ENCODE results near the gene RIT2.
"Not testable (repeated sequence)": the region's sequence is repeated elsewhere in the genome, so short reads cannot be mapped to it uniquely, and the experiment has no call there.

The RIT2 gene

DNA sequence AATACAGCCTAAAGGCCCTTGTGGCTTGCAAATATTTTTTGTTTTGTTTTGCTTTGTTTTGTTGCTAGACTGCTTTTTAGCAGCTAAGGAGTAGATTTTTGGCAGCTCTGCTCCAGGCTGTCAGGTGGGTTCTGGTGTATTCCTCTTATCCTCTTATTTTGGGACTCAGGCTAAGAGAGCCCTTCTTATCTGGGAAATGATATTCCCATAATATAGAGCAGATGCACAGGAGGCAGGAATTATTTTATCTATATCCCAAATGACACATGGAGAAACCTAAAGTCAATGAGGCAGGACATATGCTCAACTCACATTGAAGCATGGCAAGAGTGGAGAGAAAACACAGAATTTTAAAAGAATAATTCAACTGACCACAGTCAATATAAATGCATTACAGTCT is 369.6 kb downstream of the RIT2 start:
- DNase-seq: no peak

DNA sequence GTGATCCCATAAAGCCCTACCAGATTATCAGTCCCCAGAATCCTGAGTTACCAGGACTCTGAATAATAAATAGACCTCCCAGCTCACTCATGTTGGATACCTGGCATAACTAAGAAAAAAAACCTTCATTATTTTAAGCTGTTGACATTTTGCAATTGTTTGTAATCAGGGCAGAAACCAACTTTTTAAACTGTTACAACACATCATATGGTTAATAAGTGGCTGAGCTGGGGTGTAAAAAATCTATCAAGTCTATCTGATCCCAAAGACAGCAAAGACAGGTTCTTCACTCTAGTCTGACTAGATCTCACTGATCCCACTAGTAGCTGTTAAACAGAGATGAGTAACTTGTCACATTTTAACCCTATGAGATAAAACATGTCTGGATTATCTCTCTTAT is 370.3 kb downstream of the RIT2 start:
- DNase-seq: no peak

- no peak for DNase-seq
These were observed 371.9 kb downstream of the RIT2 start for GRCh38 chr18:42743373-42744138.

GRCh38 chr18:42742969-42743368 is 372.5 kb downstream of the RIT2 start:
- DNase-seq: no peak

GRCh38 chr18:42742474-42742873 is 373.0 kb downstream of the RIT2 start:
- no peak for DNase-seq

DNA sequence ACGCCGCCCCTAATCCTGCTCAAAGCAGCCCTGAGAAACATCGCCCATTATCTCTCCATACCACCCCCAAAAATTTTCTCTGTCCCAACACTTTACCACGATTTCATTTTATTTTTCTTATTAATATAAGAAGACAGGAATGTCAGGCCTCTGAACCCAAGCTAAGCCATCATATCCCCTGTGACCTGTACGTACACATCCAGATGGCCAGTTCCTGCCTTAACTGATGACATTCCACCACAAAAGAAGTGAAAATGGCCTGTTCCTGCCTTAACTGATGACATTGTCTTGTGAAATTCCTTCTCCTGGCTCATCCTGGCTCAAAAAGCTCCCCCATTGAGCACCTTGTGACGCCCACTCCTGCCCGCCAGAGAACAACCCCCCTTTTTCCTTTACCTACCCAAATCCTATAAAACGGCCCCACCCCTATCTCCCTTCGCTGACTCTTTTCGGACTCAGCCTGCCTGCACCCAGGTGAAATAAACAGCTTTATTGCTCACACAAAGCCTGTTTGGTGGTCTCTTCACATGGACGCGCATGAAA is 373.6 kb downstream of the RIT2 start:
- DNase-seq: not testable (repeated sequence)

GRCh38 chr18:42741299-42741698 is 374.2 kb downstream of the RIT2 start:
- not testable (repeated sequence) for DNase-seq

DNA sequence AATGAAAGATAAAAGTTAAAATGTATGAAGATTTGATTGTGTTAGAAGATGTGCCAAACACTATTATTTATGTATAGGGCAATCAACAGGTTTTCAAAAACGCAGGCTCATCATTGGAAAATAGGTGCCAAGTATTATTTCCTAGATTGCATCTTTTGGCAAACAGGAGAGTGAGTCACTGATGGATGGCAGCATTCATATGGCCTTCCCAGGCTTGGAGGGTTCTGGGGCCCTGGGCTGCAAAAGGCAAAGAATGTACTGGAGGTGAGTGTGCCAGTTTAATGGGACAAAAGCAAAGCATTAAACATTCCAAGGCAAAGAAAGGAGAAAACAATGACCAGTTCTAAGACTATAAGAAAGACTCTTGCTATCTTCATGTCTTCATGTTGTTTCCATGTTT is 379.4 kb downstream of the RIT2 start:
- DNase-seq: no peak

GRCh38 chr18:42734520-42734919 is 381.0 kb downstream of the RIT2 start:
- DNase-seq: no peak

GRCh38 chr18:42730272-42730671 is 385.2 kb downstream of the RIT2 start:
- DNase-seq: no peak

DNA sequence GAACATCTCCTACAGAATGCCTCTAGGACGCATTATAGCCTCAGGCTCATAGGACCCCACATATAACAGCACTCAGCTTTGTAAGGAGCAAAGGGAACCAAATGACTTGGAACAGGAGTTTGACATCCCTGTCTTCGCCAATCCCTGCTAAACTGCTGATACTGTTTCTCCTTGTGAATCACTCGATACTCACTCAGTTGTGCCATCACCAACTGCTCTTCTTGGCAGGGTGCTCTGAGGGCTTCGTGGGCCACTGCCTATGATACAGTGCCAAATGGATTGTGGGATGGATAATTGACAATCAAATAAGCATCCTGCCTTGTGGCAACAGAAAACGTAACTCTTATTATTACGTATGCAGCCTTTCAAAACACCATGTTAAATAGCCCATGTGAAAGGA is 396.3 kb downstream of the RIT2 start:
- DNase-seq: no peak

GRCh38 chr18:42712065-42712464 is 403.4 kb downstream of the RIT2 start:
- DNase-seq: no peak

DNA sequence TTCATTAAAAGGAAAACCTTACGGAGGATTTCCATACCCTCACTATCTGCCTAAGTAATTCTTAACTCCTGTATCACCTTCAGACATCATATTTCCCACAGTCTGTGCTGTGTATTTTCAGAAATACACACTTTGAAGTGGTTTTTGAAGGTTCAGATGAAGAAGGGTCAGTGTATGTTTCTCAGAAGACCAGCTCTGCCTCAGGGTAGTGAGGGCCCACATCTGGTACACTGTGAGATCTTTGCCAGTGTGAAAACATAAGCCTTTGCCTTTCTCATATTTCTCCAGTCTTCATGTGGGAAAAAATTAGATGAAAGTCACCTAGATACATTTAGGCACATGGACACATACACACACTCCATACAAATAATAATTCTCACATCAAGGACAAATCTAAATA is 408.4 kb downstream of the RIT2 start:
- no peak for DNase-seq

DNA sequence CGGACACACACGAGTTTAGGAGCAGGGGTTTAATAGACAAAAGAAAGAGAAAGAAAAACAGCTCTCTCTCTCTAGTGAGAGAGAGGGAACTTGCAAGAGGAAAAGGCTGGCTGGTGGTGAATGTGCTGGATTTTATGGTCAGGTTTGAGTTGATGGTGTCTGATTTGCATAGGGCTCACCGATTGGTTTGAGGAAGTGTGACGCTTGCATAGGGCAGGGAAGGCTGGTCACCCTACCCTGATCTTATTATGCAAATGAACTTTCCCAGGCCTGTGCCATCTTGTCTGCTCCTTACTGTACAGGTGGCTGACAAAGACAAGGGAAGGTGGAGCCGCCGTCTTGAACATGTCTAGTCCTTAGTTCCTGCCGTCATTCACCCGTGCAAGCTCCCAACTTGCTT is 408.9 kb downstream of the RIT2 start:
- no peak for DNase-seq

DNA sequence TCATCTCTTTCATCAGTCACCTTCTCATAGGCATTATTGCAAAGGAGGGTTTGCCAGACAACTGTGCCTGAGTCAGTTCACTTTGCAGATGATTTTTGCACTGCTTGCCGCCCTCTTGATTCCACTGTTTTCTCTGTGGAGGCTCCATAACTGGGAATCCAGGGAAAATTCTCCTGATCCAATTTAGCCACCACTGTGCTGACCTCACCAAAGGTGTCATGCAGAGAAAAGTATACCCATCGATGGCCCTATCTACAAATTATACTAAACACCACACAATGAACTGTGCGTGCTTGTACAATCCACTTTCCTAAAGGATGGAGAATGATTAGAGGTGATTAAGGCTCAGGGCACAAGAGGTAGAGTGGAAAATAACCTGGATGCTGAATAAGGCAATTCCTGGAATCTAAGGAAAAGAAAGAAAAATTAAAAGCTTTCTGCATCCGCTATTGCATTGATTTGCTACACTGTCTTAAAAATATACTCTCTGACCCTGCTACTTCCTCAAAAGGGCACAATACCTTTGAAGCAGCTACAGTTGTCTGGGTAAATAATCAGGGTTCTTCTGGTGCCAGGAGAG is 409.4 kb downstream of the RIT2 start:
- DNase-seq: no peak

Data from stimulated activated CD4-positive, alpha-beta T cell treated with anti-CD3 and anti-CD28 coated beads, Interleukin-4, amount 100 ng/mL, for 24 hours (primary cell).